Measurements from ENCODE around the gene PEAK1.

DNA sequence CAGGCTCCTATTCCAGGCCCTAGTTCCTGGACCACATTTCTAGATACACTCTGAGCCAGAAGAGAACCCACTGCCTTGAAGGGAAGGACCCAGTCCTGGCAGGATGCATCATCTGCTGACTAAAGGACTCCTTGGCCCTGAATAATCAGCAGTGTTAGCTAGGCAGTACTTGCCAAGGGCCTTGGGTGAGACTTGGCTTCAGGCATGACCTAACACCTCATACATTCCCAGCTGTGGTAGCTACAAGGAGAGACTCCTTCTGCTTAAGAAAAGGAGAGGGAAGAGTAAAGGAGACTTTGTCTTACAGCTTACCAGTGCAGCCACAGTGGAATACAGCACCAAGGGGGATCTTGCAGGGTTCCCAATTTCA is 26.4 kb downstream of the PEAK1 start:
- TF ChIP-seq, protein P1, sequence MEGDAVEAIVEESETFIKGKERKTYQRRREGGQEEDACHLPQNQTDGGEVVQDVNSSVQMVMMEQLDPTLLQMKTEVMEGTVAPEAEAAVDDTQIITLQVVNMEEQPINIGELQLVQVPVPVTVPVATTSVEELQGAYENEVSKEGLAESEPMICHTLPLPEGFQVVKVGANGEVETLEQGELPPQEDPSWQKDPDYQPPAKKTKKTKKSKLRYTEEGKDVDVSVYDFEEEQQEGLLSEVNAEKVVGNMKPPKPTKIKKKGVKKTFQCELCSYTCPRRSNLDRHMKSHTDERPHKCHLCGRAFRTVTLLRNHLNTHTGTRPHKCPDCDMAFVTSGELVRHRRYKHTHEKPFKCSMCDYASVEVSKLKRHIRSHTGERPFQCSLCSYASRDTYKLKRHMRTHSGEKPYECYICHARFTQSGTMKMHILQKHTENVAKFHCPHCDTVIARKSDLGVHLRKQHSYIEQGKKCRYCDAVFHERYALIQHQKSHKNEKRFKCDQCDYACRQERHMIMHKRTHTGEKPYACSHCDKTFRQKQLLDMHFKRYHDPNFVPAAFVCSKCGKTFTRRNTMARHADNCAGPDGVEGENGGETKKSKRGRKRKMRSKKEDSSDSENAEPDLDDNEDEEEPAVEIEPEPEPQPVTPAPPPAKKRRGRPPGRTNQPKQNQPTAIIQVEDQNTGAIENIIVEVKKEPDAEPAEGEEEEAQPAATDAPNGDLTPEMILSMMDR (conservative IDR thresholded peaks at IDR 0.05; ENCODE audit: low read depth, low read length), result no peak
- TF ChIP-seq EZH2 (IDR thresholded peaks at IDR 0.05; ENCODE audit: borderline replicate concordance, low read depth, low read length, poor library complexity, severe bottlenecking), result no peak
